Activated naive CD8-positive, alpha-beta T cell (primary cell): ENCODE data around the gene PRSS48.
"Not testable (repeated sequence)": the region's sequence is repeated elsewhere in the genome, so short reads cannot be mapped to it uniquely, and the experiment has no call there.

ENCODE experiments used
- H3K27ac Mint-ChIP-seq: one replicate; pipeline ENCODE4 v1.8.0; 2021; ENCODE audit warnings: mixed read lengths
- H3K27me3 Mint-ChIP-seq: one replicate; pipeline ENCODE4 v1.8.0; 2021; ENCODE audit warnings: mixed read lengths
- H3K36me3 Mint-ChIP-seq: one replicate; pipeline ENCODE4 v1.8.0; 2021; ENCODE audit warnings: mixed read lengths
- H3K4me1 Mint-ChIP-seq: one replicate; pipeline ENCODE4 v1.8.0; 2021; ENCODE audit warnings: low read depth, mixed read lengths
- H3K4me3 Mint-ChIP-seq: one replicate; pipeline ENCODE4 v1.8.0; 2021; ENCODE audit warnings: mild to moderate bottlenecking, mixed read lengths
- H3K9me3 Mint-ChIP-seq: one replicate; pipeline ENCODE4 v1.8.0; 2021; ENCODE audit warnings: low read depth, mixed read lengths

The PRSS48 gene

GRCh38 chr4:151318307-151319006 lies 41.5 kb downstream of the PRSS48 start:
- Mint-ChIP-seq H3K36me3 (no peaks in the 10 kb centered on the region), H3K4me3 (no peak overlapping the region), H3K4me1 (no peaks in the 10 kb centered on the region), H3K27me3 (peaks cover 23% of the 10 kb centered on the region), H3K27ac (no peak overlapping the region), H3K9me3 (no peaks in the 10 kb centered on the region)

- Mint-ChIP-seq H3K36me3 (no peaks in the 10 kb centered on the region), H3K4me1 (peaks cover 5% of the 10 kb centered on the region), H3K27ac (no peak overlapping the region), H3K4me3 (no peak overlapping the region), H3K9me3 (no peaks in the 10 kb centered on the region), H3K27me3 (peaks cover 31% of the 10 kb centered on the region)
Measured at GRCh38 chr4:151319490-151319889, 42.5 kb downstream of the PRSS48 start.

GRCh38 chr4:151321586-151321985 lies 44.6 kb downstream of the PRSS48 start:
- Mint-ChIP-seq H3K4me3 (no peak overlapping the region), H3K9me3 (no peaks in the 10 kb centered on the region), H3K36me3 (no peaks in the 10 kb centered on the region), H3K4me1 (peaks cover 13% of the 10 kb centered on the region), H3K27ac (no peak overlapping the region), H3K27me3 (peaks cover 40% of the 10 kb centered on the region)

GRCh38 chr4:151322161-151322560 lies 45.2 kb downstream of the PRSS48 start:
- not testable (repeated sequence) for H3K36me3 Mint-ChIP-seq, H3K27ac Mint-ChIP-seq, H3K9me3 Mint-ChIP-seq, H3K4me3 Mint-ChIP-seq
- peaks cover 40% of the 10 kb centered on the region for H3K27me3 Mint-ChIP-seq
- peaks cover 13% of the 10 kb centered on the region for H3K4me1 Mint-ChIP-seq

GRCh38 chr4:151322570-151322969 lies 45.6 kb downstream of the PRSS48 start:
- Mint-ChIP-seq H3K9me3 (no peaks in the 10 kb centered on the region), H3K36me3 (no peaks in the 10 kb centered on the region), H3K27ac (no peak overlapping the region), H3K27me3 (peaks cover 36% of the 10 kb centered on the region), H3K4me3 (no peak overlapping the region), H3K4me1 (peaks cover 13% of the 10 kb centered on the region)

- H3K27me3 Mint-ChIP-seq = peaks cover 39% of the 10 kb centered on the region
- H3K9me3 Mint-ChIP-seq = no peaks in the 10 kb centered on the region
- no peaks in the 10 kb centered on the region for H3K36me3 Mint-ChIP-seq
- H3K4me1 Mint-ChIP-seq = peaks cover 13% of the 10 kb centered on the region
- H3K27ac Mint-ChIP-seq = no peak overlapping the region
- H3K4me3 Mint-ChIP-seq = no peak overlapping the region
Measured at GRCh38 chr4:151323667-151324066, 46.7 kb downstream of the PRSS48 start.

GRCh38 chr4:151324124-151324751 lies 47.3 kb downstream of the PRSS48 start:
- Mint-ChIP-seq H3K36me3 (no peaks in the 10 kb centered on the region), H3K27ac (no peak overlapping the region), H3K9me3 (peaks cover 4% of the 10 kb centered on the region), H3K4me1 (peaks cover 13% of the 10 kb centered on the region), H3K4me3 (peak overlapping the region; percentile 58), H3K27me3 (peaks cover 43% of the 10 kb centered on the region)

GRCh38 chr4:151324752-151325110 lies 47.8 kb downstream of the PRSS48 start:
- H3K27me3 Mint-ChIP-seq = peaks cover 41% of the 10 kb centered on the region
- no peak overlapping the region for H3K27ac Mint-ChIP-seq

GRCh38 chr4:151325111-151325948 lies 48.4 kb downstream of the PRSS48 start, which contains the start of gene SH3D19:
Gene SH3D19 (minus strand): TSS chr4:151325605. CDS start chr4:151325352, 253 bp downstream.
- Mint-ChIP-seq H3K9me3 (peaks cover 5% of the 10 kb centered on the region), H3K4me3 (peak within 1 kb of the TSS; percentile 82), H3K4me1 (peaks cover 13% of the 10 kb centered on the region), H3K27me3 (peaks cover 39% of the 10 kb centered on the region), H3K27ac (no peak within 1 kb of the TSS), H3K36me3 (no peaks in the 10 kb centered on the region)

More at GRCh38 chr4:151324752-151325110, 47.8 kb downstream of the PRSS48 start:
- peak overlapping the region; percentile 58 for H3K4me3 Mint-ChIP-seq
- H3K36me3 Mint-ChIP-seq = no peaks in the 10 kb centered on the region
- H3K4me1 Mint-ChIP-seq = peaks cover 13% of the 10 kb centered on the region
- peaks cover 5% of the 10 kb centered on the region for H3K9me3 Mint-ChIP-seq

GRCh38 chr4:151325949-151326246 lies 48.9 kb downstream of the PRSS48 start:
- Mint-ChIP-seq H3K4me3 (peak overlapping the region; percentile 82), H3K4me1 (peaks cover 13% of the 10 kb centered on the region), H3K27me3 (peaks cover 38% of the 10 kb centered on the region)

GRCh38 chr4:151329217-151330007 lies 52.5 kb downstream of the PRSS48 start:
- H3K36me3 Mint-ChIP-seq = no peaks in the 10 kb centered on the region
- H3K27ac Mint-ChIP-seq = no peak overlapping the region
- H3K9me3 Mint-ChIP-seq = peaks cover 8% of the 10 kb centered on the region
- peaks cover 9% of the 10 kb centered on the region for H3K4me1 Mint-ChIP-seq
- no peak overlapping the region for H3K4me3 Mint-ChIP-seq
- H3K27me3 Mint-ChIP-seq = peaks cover 29% of the 10 kb centered on the region

More at GRCh38 chr4:151325949-151326246, 48.9 kb downstream of the PRSS48 start:
- Mint-ChIP-seq H3K9me3 (peaks cover 8% of the 10 kb centered on the region), H3K36me3 (no peaks in the 10 kb centered on the region), H3K27ac (no peak overlapping the region)

GRCh38 chr4:151331276-151332042 lies 54.5 kb downstream of the PRSS48 start:
- Mint-ChIP-seq H3K4me1 (no peaks in the 10 kb centered on the region), H3K4me3 (no peak overlapping the region), H3K27ac (no peak overlapping the region), H3K36me3 (no peaks in the 10 kb centered on the region), H3K9me3 (peaks cover 8% of the 10 kb centered on the region), H3K27me3 (peaks cover 23% of the 10 kb centered on the region)

- Mint-ChIP-seq H3K4me3 (no peak overlapping the region), H3K9me3 (no peaks in the 10 kb centered on the region), H3K27me3 (peaks cover 13% of the 10 kb centered on the region), H3K36me3 (no peaks in the 10 kb centered on the region), H3K27ac (no peak overlapping the region), H3K4me1 (no peaks in the 10 kb centered on the region)
Measured at GRCh38 chr4:151339467-151339866, 62.5 kb downstream of the PRSS48 start.

- no peak overlapping the region for H3K27ac Mint-ChIP-seq
- H3K36me3 Mint-ChIP-seq = no peaks in the 10 kb centered on the region
- H3K4me1 Mint-ChIP-seq = no peaks in the 10 kb centered on the region
- no peaks in the 10 kb centered on the region for H3K9me3 Mint-ChIP-seq
- no peak overlapping the region for H3K4me3 Mint-ChIP-seq
- H3K27me3 Mint-ChIP-seq = peaks cover 8% of the 10 kb centered on the region
Measured at GRCh38 chr4:151340751-151341385, 63.9 kb downstream of the PRSS48 start.
